ENCODE results near the gene CTBP1. TPM values are rescaled to one million over a fixed set of nuclear protein-coding genes. Genes with fewer than 3 reads are reported as not detected.

Gene CTBP1
- polyA plus RNA-seq, 1 donor (not counting 4 experiments of a cell fraction or from before 2014, with no cell fraction given), result 46.9 TPM

DNA sequence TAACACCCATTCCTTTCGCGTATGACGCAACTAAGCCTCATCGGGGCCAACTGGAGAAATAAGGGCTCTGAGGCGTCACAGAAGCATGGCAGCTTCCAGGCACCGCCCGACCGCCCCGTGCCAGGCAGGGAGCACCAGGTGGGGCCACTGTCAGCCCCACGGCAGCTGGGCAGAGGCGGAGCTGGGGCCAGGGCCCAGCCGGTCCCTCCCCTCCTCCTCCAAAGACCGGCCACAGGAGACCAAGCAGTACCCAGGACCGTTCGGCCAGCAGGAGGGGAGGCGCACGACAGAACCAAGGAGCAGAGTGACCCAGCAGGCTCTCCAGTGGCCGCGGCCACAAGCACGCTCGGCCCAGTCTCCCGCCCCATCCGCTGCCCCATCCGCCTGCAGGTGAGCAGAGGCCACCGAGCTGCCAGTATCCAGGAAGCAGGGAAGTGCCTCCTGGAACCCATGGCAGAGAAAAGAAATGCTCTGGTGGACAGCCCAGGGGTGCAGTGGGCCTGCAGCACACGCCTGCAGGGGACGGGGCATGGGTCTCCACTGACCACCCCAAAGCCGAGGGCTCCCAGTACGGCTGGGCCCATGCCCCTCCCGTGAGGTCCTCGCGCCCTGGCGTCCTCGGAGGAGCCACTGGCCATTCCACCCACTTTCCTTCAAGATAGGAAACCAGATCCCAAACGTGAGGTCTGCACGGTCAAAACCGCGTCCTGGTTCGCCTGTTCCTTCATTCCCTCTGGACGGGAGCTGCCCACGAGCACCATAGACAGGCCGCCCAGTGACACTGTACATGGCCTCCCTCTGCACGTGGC, 9.6 kb downstream of the CTBP1 start:
- H3K36me3 ChIP-seq (ENCODE audit: control insufficient read depth in 2 of 2, extremely low read depth in 1 of 2, insufficient read depth in 2 of 2, low read length in 2 of 2), result peaks cover 13 to 28% of the 10 kb centered on the region in 2 experiments
- H3K9me3 ChIP-seq (ENCODE audit: control insufficient read depth, low read depth, low read length), result no peaks in the 10 kb centered on the region
- H2AFZ ChIP-seq (ENCODE audit: control insufficient read depth, low read length), result no peak overlapping the region
- H3K9ac ChIP-seq (ENCODE audit: control insufficient read depth, extremely low read depth, insufficient read depth, low read length), result no peak overlapping the region
- H3K79me2 ChIP-seq (ENCODE audit: control insufficient read depth, insufficient read depth, low read length), result peaks cover 73% of the 10 kb centered on the region
- H3K4me1 ChIP-seq (ENCODE audit: control insufficient read depth, extremely low read depth, insufficient read depth, low read length), result peaks cover 10% of the 10 kb centered on the region
- FAIRE-seq (no peak), DNase-seq (ENCODE audit: low read depth, low spot score) (no peak)
- H3K9me1 ChIP-seq (ENCODE audit: control insufficient read depth, extremely low read depth, insufficient read depth, low read length), result no peaks in the 10 kb centered on the region
- dilution Hi-C loops (cut with MboI; ENCODE audit: extremely low pct_ligation_motif_present, low sequenced_read_pairs), result no loop called here
- H3K27ac ChIP-seq (ENCODE audit: control insufficient read depth, insufficient read depth, low read length), result no peak overlapping the region
- H3K27me3 ChIP-seq (ENCODE audit: control insufficient read depth, extremely low read depth, insufficient read depth, low read length), result no peaks in the 10 kb centered on the region
- H3K4me3 ChIP-seq (ENCODE audit: control insufficient read depth in 2 of 3, extremely low read depth in 1 of 3, insufficient read depth in 2 of 3, low read depth in 1 of 3, low read length in 3 of 3), result no peak overlapping the region
- TF ChIP-seq, protein P1, sequence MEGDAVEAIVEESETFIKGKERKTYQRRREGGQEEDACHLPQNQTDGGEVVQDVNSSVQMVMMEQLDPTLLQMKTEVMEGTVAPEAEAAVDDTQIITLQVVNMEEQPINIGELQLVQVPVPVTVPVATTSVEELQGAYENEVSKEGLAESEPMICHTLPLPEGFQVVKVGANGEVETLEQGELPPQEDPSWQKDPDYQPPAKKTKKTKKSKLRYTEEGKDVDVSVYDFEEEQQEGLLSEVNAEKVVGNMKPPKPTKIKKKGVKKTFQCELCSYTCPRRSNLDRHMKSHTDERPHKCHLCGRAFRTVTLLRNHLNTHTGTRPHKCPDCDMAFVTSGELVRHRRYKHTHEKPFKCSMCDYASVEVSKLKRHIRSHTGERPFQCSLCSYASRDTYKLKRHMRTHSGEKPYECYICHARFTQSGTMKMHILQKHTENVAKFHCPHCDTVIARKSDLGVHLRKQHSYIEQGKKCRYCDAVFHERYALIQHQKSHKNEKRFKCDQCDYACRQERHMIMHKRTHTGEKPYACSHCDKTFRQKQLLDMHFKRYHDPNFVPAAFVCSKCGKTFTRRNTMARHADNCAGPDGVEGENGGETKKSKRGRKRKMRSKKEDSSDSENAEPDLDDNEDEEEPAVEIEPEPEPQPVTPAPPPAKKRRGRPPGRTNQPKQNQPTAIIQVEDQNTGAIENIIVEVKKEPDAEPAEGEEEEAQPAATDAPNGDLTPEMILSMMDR (optimal IDR thresholded peaks at IDR 0.05 in 1 of 3, IDR thresholded peaks at IDR 0.05 in 1 of 3, conservative IDR thresholded peaks at IDR 0.05 in 1 of 3; ENCODE audit: extremely low read depth in 1 of 3, insufficient read depth in 2 of 3, low read length in 3 of 3), result no peak
- no peak for TF ChIP-seq EZH2 (IDR thresholded peaks at IDR 0.05; ENCODE audit: low read length)
- H3K4me2 ChIP-seq (ENCODE audit: control insufficient read depth, extremely low read depth, insufficient read depth, low read depth, low read length), result no peak overlapping the region
- peaks cover 32% of the 10 kb centered on the region for H4K20me1 ChIP-seq (ENCODE audit: control insufficient read depth, extremely low read depth, insufficient read depth, low read length)

DNA sequence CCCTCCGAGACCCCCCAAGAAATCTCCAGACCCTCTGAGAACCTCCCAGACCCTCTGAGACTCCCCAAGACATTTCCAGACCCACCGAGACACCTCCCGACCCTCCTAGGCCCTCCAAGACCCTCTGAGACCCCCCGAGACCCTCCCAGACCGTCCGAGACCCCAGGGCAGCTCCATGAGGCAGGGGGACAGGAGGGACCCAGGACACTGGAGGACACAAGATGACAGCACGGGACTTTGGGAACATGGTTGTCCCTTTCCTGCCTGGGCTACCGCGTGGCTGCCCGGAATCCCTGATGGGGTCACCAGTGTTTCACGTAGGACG, 10.3 kb downstream of the CTBP1 start:
- FAIRE-seq (no peak), DNase-seq (ENCODE audit: low read depth, low spot score) (no peak)
- Histone ChIP-seq H3K4me3 (ENCODE audit: control insufficient read depth in 2 of 3, extremely low read depth in 1 of 3, insufficient read depth in 2 of 3, low read depth in 1 of 3, low read length in 3 of 3) (no peak overlapping the region), H3K27ac (ENCODE audit: control insufficient read depth, insufficient read depth, low read length) (no peak overlapping the region), H3K9ac (ENCODE audit: control insufficient read depth, extremely low read depth, insufficient read depth, low read length) (no peak overlapping the region), H3K79me2 (ENCODE audit: control insufficient read depth, insufficient read depth, low read length) (peaks cover 67% of the 10 kb centered on the region), H3K27me3 (ENCODE audit: control insufficient read depth, extremely low read depth, insufficient read depth, low read length) (no peaks in the 10 kb centered on the region), H3K4me2 (ENCODE audit: control insufficient read depth, extremely low read depth, insufficient read depth, low read depth, low read length) (no peak overlapping the region), H2AFZ (ENCODE audit: control insufficient read depth, low read length) (no peak overlapping the region), H3K4me1 (ENCODE audit: control insufficient read depth, extremely low read depth, insufficient read depth, low read length) (peaks cover 14% of the 10 kb centered on the region), H3K9me3 (ENCODE audit: control insufficient read depth, low read depth, low read length) (no peaks in the 10 kb centered on the region), H3K36me3 (ENCODE audit: control insufficient read depth in 2 of 2, extremely low read depth in 1 of 2, insufficient read depth in 2 of 2, low read length in 2 of 2) (peaks cover 13 to 32% of the 10 kb centered on the region in 2 experiments), H4K20me1 (ENCODE audit: control insufficient read depth, extremely low read depth, insufficient read depth, low read length) (peaks cover 34% of the 10 kb centered on the region), H3K9me1 (ENCODE audit: control insufficient read depth, extremely low read depth, insufficient read depth, low read length) (no peaks in the 10 kb centered on the region)
- TF ChIP-seq, protein P1 (optimal IDR thresholded peaks at IDR 0.05 in 1 of 3, IDR thresholded peaks at IDR 0.05 in 1 of 3, conservative IDR thresholded peaks at IDR 0.05 in 1 of 3; ENCODE audit: extremely low read depth in 1 of 3, insufficient read depth in 2 of 3, low read length in 3 of 3), result no peak
- dilution Hi-C loops (cut with MboI; ENCODE audit: extremely low pct_ligation_motif_present, low sequenced_read_pairs), result no loop called here

All from keratinocyte (primary cell).